H1 (cell line): Measurements from ENCODE around the gene MLPH. TPM values are rescaled to one million over a fixed set of nuclear protein-coding genes. Genes with fewer than 3 reads are reported as not detected.

Source experiments
- CTCF ChIA-PET: fragments of 300-600 bp; sonication (Branson Sonifier 250); formaldehyde crosslinking; loops from one replicate; lab custom pipeline; 2021; ENCODE audit not compliant: partially characterized antibody; lab: Charles Lee
- POLR2A ChIA-PET: fragments of 300-600 bp; sonication (Branson Sonifier 250); formaldehyde crosslinking; loops from one replicate; lab custom pipeline; 2021; ENCODE audit warnings: inconsistent platforms; ENCODE audit not compliant: partially characterized antibody; lab: Charles Lee
- DNase-seq, 2 experiments: peaks; one replicate each; pipeline versions ENCODE4 v3.0.0 to v3.0.0-alpha.2; 2010 to 2022; ENCODE audit warnings: low spot score in 2 of 2, low read depth in 1 of 2, mixed read lengths in 1 of 2
- FAIRE-seq: peaks from 2 replicates; lab custom pipeline; 2011; peaks lifted over from hg19 to GRCh38; lab: Jason Lieb, UNC
- H2AFZ ChIP-seq: 2 replicates; pipeline ENCODE4 v1.8.1; 2012; ENCODE audit warnings: low read length, inconsistent platforms
- H2AK5ac ChIP-seq: 2 replicates; pipeline ENCODE4 v1.6.1; 2013; ENCODE audit warnings: low read depth, low read length
- H2BK120ac ChIP-seq: replicated peaks from 2 replicates; pipeline ENCODE3; 2013; ENCODE audit warnings: low read depth, low read length, inconsistent platforms
- H2BK12ac ChIP-seq: 2 replicates; pipeline ENCODE4 v1.6.1; 2013; ENCODE audit warnings: low read depth, low read length
- H2BK15ac ChIP-seq: 2 replicates; pipeline ENCODE4 v1.6.1; 2013; ENCODE audit warnings: low read length
- H2BK20ac ChIP-seq: 2 replicates; pipeline ENCODE4 v1.6.1; 2013; ENCODE audit warnings: low read length
- H2BK5ac ChIP-seq: 2 replicates; pipeline ENCODE4 v1.6.1; 2013; ENCODE audit warnings: low read depth, low read length
- H3K14ac ChIP-seq: 2 replicates; pipeline ENCODE4 v1.6.1; 2013; ENCODE audit warnings: inconsistent platforms; ENCODE audit not compliant: insufficient read length
- H3K18ac ChIP-seq: 2 replicates; pipeline ENCODE4 v1.6.1; 2013; ENCODE audit warnings: low read length; ENCODE audit errors: extremely low read depth
- H3K23ac ChIP-seq: 2 replicates; pipeline ENCODE4 v1.6.1; 2013; ENCODE audit warnings: inconsistent platforms; ENCODE audit not compliant: insufficient read length
- H3K23me2 ChIP-seq: 2 replicates; pipeline ENCODE4 v1.6.1; 2013; ENCODE audit warnings: low read depth, low read length
- H3K27ac ChIP-seq: 2 replicates; pipeline ENCODE4 v1.6.1; 2011; ENCODE audit warnings: low read depth, low read length, inconsistent platforms
- H3K27me3 ChIP-seq, 4 experiments: replicated peaks in 1 of 4; 1 replicate in 1 of 4; 2 replicates in 3 of 4; pipeline versions ENCODE4 v1.6.1 to v1.8.1; 2011 to 2013; ENCODE audit warnings: low read length in 3 of 4, mild to moderate bottlenecking in 3 of 4, inconsistent platforms in 2 of 4, mixed read lengths in 2 of 4, moderate library complexity in 1 of 4; ENCODE audit not compliant: control insufficient read depth in 3 of 4, insufficient read depth in 3 of 4; ENCODE audit errors: extremely low read depth in 1 of 4
- H3K36me3 ChIP-seq, 4 experiments: 2 replicates each; pipeline versions ENCODE4 v1.6.1 to v1.8.1; 2011 to 2013; ENCODE audit warnings: mild to moderate bottlenecking in 4 of 4, low read length in 3 of 4, moderate library complexity in 2 of 4, control low read depth in 1 of 4, inconsistent platforms in 1 of 4; ENCODE audit not compliant: insufficient read depth in 4 of 4, control insufficient read depth in 2 of 4
- H3K4ac ChIP-seq: replicated peaks from 2 replicates; pipeline ENCODE3; 2013; ENCODE audit warnings: low read length, low read depth, mixed read lengths, inconsistent platforms; ENCODE audit not compliant: insufficient read length
- H3K4me1 ChIP-seq, 4 experiments: replicated peaks in 1 of 4; 1 replicate in 1 of 4; 2 replicates in 3 of 4; pipeline versions ENCODE4 v1.6.1 to v1.8.1; 2011 to 2013; ENCODE audit warnings: low read length in 3 of 4, inconsistent platforms in 2 of 4, mixed read lengths in 1 of 4; ENCODE audit not compliant: insufficient read depth in 4 of 4, control insufficient read depth in 3 of 4
- H3K4me2 ChIP-seq, 2 experiments: 2 replicates each; pipeline versions ENCODE4 v1.6.1 to v1.8.1; 2011 to 2013; ENCODE audit warnings: low read depth in 2 of 2, low read length in 2 of 2, control low read depth in 1 of 2, inconsistent platforms in 1 of 2, mild to moderate bottlenecking in 1 of 2; ENCODE audit not compliant: insufficient read depth in 1 of 2
- H3K4me3 ChIP-seq, 4 experiments: fragments of 200-600, 300-600 bp in 1 of 4; sonication (generic), shearing (Covaris generic), sonication (Bioruptor Twin) in 1 of 4; 2 replicates each; pipeline versions ENCODE4 v1.5.1 to v1.8.1; 2011 to 2016; ENCODE audit warnings: low read length in 4 of 4, low read depth in 3 of 4, control low read depth in 2 of 4, inconsistent platforms in 2 of 4, mild to moderate bottlenecking in 2 of 4, mixed read lengths in 1 of 4, moderate library complexity in 1 of 4; ENCODE audit not compliant: insufficient read depth in 2 of 4; ENCODE audit errors: extremely low read depth in 1 of 4
- H3K56ac ChIP-seq: replicated peaks from 2 replicates; pipeline ENCODE3; 2013; ENCODE audit warnings: low read depth, mild to moderate bottlenecking, mixed read lengths, low read length, inconsistent platforms; ENCODE audit not compliant: insufficient read length
- H3K79me1 ChIP-seq: 2 replicates; pipeline ENCODE4 v1.6.1; 2013; ENCODE audit warnings: low read depth, low read length, control low read depth
- H3K79me2 ChIP-seq, 2 experiments: 2 replicates each; pipeline versions ENCODE4 v1.6.1 to v1.8.1; 2012 to 2013; ENCODE audit warnings: low read length in 2 of 2, mild to moderate bottlenecking in 2 of 2, inconsistent platforms in 1 of 2; ENCODE audit not compliant: insufficient read depth in 2 of 2, control insufficient read depth in 1 of 2
- H3K9ac ChIP-seq, 4 experiments: replicated peaks in 1 of 4; 1 replicate in 1 of 4; 2 replicates in 3 of 4; pipeline versions ENCODE4 v1.6.1 to v1.8.1; 2011 to 2013; ENCODE audit warnings: low read depth in 3 of 4, low read length in 3 of 4, control low read depth in 2 of 4, mild to moderate bottlenecking in 2 of 4, moderate library complexity in 2 of 4, inconsistent platforms in 1 of 4; ENCODE audit errors: extremely low read depth in 1 of 4
- H3K9me3 ChIP-seq, 2 experiments: 2 replicates each; pipeline versions ENCODE4 v1.6.1 to v1.8.1; 2012 to 2013; ENCODE audit warnings: mild to moderate bottlenecking in 2 of 2, moderate library complexity in 2 of 2, control low read depth in 1 of 2, inconsistent platforms in 1 of 2, low read depth in 1 of 2, low read length in 1 of 2, mixed read lengths in 1 of 2; ENCODE audit not compliant: insufficient read depth in 2 of 2
- H4K20me1 ChIP-seq, 2 experiments: replicated peaks in 1 of 2; 2 replicates each; pipeline versions ENCODE3 to v1.8.1; 2011 to 2013; ENCODE audit warnings: inconsistent platforms in 2 of 2, low read length in 2 of 2, mild to moderate bottlenecking in 1 of 2; ENCODE audit not compliant: insufficient read depth in 2 of 2, control insufficient read depth in 1 of 2
- H4K5ac ChIP-seq: 2 replicates; pipeline ENCODE4 v1.6.1; 2013; ENCODE audit warnings: low read length, low read depth, mixed read lengths, inconsistent platforms; ENCODE audit not compliant: insufficient read length
- H4K8ac ChIP-seq: 2 replicates; pipeline ENCODE4 v1.8.0; 2013; ENCODE audit warnings: mild to moderate bottlenecking, moderate library complexity, low read length, inconsistent platforms; ENCODE audit not compliant: insufficient read depth; ENCODE audit errors: extremely low read depth
- H4K91ac ChIP-seq: replicated peaks from 2 replicates; pipeline ENCODE3; 2013; ENCODE audit warnings: low read length, mixed read lengths, inconsistent platforms; ENCODE audit not compliant: insufficient read length
- BCL11A ChIP-seq, 2 experiments: IDR thresholded peaks; one replicate each; pipeline ENCODE4 v1.6.1; 2011; ENCODE audit warnings: low read depth in 2 of 2, low read length in 2 of 2, mild to moderate bottlenecking in 2 of 2
- EGR1 ChIP-seq: IDR thresholded peaks from 2 replicates; pipeline ENCODE4 v1.6.1; 2011; ENCODE audit warnings: low read depth, low read length, borderline replicate concordance
- EZH2 ChIP-seq: fragments of 200-600 bp; sonication (generic); IDR thresholded peaks from 2 replicates; pipeline ENCODE4 v1.7.1; 2012; ENCODE audit warnings: low read depth, mild to moderate bottlenecking, moderate library complexity, low read length, inconsistent platforms; ENCODE audit not compliant: severe bottlenecking
- FOSL1 ChIP-seq: IDR thresholded peaks from 2 replicates; pipeline ENCODE4 v1.6.1; 2011; ENCODE audit warnings: mild to moderate bottlenecking, low read depth, low read length, moderate library complexity; ENCODE audit not compliant: insufficient read depth
- KDM5A ChIP-seq: fragments of 200-600 bp; IDR thresholded peaks from 2 replicates; pipeline ENCODE4 v1.7.1; 2012; ENCODE audit warnings: mild to moderate bottlenecking, low read length, inconsistent platforms, mixed read lengths
- RFX5 ChIP-seq: IDR thresholded peaks from 2 replicates; pipeline ENCODE4 v1.6.1; 2011; ENCODE audit warnings: low read depth, low read length, improper control_type of control experiment, borderline replicate concordance
- SRF ChIP-seq: IDR thresholded peaks from 2 replicates; pipeline ENCODE4 v1.6.1; 2011; ENCODE audit warnings: mild to moderate bottlenecking, low read depth, low read length, moderate library complexity
- WGBS, 2 experiments: shearing (Covaris generic) in 1 of 2; methylation state at CpG; one replicate each; pipeline versions ENCODE4 v1.1.6 to v1.1.7; 2013 to 2015; ENCODE audit warnings: low lambda C conversion rate in 2 of 2, mixed read lengths in 2 of 2, inconsistent platforms in 1 of 2, low coverage in 1 of 2, missing lambda C conversion rate in 1 of 2; ENCODE audit not compliant: insufficient replicate concordance in 2 of 2, insufficient coverage in 1 of 2, insufficient read length in 1 of 2; ENCODE audit errors: extremely low coverage in 1 of 2, missing lambda C conversion rate in 1 of 2; 5-methylcytosine and 5-hydroxymethylcytosine counted together
- polyA plus RNA-seq, 7 experiments: library from polyadenylated mRNA; depleted of rRNA in 3 of 7; stranded (reverse) in 5 of 7; unstranded in 2 of 7; fragments of >200 nt in 5 of 7; fragments of 200-250 nt in 2 of 7; gene quantifications; 1 replicate in 5 of 7; 2 replicates in 1 of 7; 4 replicates in 1 of 7; pipeline versions ENCODE4 v1.2.1 to v1.2.3, GENCODE V29; 2011 to 2013; ENCODE audit warnings: missing spikeins in 2 of 7, mixed read lengths in 2 of 7
- total RNA-seq: library from RNA; stranded (reverse); fragmentation: NEBNext Ultra II Directional; extraction: Animal tissue kit (Norgen Biotek cat#: 25700); gene quantifications from 2 replicates; pipeline ENCODE4 v1.2.1, GENCODE V29; 2021

MLPH gene
- total and polyA plus RNA-seq, 2 of the 8 experiments (the other 6 are each of a cell fraction or from before 2014, with no cell fraction given) = 12.7 to 17.0 TPM

DNA sequence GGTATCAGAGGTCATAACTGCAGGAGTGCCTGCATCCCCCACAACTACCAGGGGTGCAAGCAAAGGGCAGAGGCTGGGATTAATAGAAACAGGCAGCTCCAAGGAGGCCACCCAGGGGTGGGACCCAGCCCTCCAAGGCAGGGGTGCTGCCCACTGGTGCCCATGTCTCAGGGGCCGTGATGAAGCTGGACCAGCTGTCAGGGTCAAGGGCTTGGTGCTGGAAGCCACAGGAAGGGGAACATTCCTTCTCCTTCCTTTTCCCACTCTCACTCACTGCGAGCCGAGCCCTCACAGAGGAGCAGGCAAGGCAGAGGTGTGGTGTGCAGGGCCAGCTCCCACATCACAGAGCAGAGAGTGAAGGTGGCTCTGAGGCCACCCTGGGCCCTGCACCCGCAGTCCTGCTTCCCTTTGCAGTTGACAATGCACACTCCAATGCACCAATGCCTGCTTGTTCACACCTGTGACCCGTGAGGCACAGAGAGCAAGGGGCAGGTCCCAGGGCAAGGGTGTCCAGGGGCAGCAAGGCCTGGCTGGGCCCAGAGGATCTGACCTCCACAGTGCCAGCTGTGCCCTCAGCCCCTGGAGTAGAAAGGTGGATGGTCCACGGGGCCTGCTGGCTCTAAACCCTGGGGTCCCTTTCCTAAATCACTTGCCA is 28.7 kb downstream of the MLPH start:
- Histone ChIP-seq H4K20me1 (peaks cover 0 to 8% of the 10 kb centered on the region in 2 experiments), H3K27ac (no peak overlapping the region), H3K14ac (no peak overlapping the region), H3K79me1 (no peaks in the 10 kb centered on the region), H2BK20ac (no peak overlapping the region), H3K18ac (no peak overlapping the region), H3K4me3 (no peak overlapping the region), H3K79me2 (no peaks in the 10 kb centered on the region), H3K36me3 (0 out of 8 replicates have a peak, but pooled peaks cover 0 to 5% (median under 1%) of the 10 kb centered on the region in 4 experiments), H2AK5ac (no peak overlapping the region), H4K8ac (no peak overlapping the region; the same call in 1 of the 2 replicates), H3K4ac (no peak overlapping the region), H4K5ac (no peak overlapping the region), H2BK12ac (no peak overlapping the region), H2AFZ (no peak overlapping the region), H3K27me3 (no peaks in the 10 kb centered on the region), H4K91ac (no peak overlapping the region), H3K9ac (no peak overlapping the region), H2BK120ac (no peak overlapping the region), H3K23ac (no peak overlapping the region), H2BK5ac (no peak overlapping the region), H3K23me2 (peaks cover 18% of the 10 kb centered on the region; the same call in 1 of the 2 replicates), H3K4me1 (peaks cover 0 to 3% (median 1%) of the 10 kb centered on the region in 4 experiments; a peak in 3 of 7 replicates), H3K4me2 (no peak overlapping the region), H3K56ac (no peak overlapping the region), H2BK15ac (no peak overlapping the region), H3K9me3 (no peaks in the 10 kb centered on the region)
- DNase-seq (no peak), FAIRE-seq (no peak)
- WGBS, 2 experiments = 80% methylated on average over 6 of the region's 6 CpGs; no CpG with 5 or more reads in 1 of the 2 experiments
- CTCF ChIA-PET = interaction anchor here (1.0 to 6.6 kb wide), 2 partner anchors 44 to 58 kb away, joined by 5 to 107 read pairs; no protein-coding TSS in a partner anchor
- no peak for TF ChIP-seq EZH2
- no peak for TF ChIP-seq KDM5A
- TF ChIP-seq SRF = no peak
- no peak for TF ChIP-seq FOSL1
- TF ChIP-seq RFX5 = no peak
- TF ChIP-seq EGR1 = no peak
- TF ChIP-seq BCL11A (IDR thresholded peaks at IDR 0.05; ENCODE audit: low read depth in 2 of 2, low read length in 2 of 2) = no peak
- POLR2A ChIA-PET = interaction anchor here (0.9 kb wide), 1 partner anchor 9 kb away, joined by 3 read pairs; no protein-coding TSS in a partner anchor
